ENCODE results near the gene NTRK2.

Gene NTRK2

DNA sequence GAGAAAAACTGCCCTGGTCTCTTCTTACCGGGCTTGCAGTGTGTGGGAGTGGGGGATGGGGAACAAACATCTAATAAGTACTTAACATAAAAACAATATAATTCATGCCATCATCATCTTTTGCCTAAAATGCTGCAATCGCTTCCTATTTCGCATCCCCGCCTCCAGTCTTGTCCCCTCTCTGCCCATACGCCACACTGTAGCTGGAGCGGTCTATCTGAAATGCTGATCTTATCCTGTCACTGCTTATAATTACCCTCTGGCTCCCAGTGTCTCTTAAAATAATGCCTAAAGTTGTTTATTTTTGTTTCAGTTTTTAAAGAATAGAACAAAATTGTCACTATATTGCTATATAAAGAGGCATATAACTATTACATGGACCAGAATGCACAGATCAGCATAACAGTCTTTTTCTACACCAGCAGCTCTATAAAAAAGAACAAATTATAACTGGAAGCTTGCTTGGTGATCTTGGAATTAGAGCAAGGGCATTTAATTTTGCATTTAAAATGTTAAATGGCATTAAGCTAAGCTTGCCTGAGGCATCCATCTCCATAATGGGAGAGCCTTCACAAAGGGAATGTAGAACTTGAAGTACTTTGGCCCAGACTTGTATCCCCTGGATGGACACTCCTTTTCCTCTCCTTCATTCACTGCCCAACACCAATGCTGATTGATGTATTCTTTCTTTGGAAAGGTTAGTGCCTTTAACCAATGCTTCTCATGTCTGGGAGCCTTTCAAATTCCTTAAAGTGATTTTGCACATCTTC lies 12.2 kb downstream of the NTRK2 start:
- Histone ChIP-seq H3K27me3 (ENCODE audit: control insufficient read depth, insufficient read depth, low read length, poor library complexity, severe bottlenecking) (no peaks in the 10 kb centered on the region), H3K36me3 (ENCODE audit: control insufficient read depth, insufficient read depth, low read length) (no peaks in the 10 kb centered on the region), H3K4me1 (ENCODE audit: control insufficient read depth, insufficient read depth, low read length) (peaks cover 5% of the 10 kb centered on the region), H3K27ac (ENCODE audit: insufficient read depth, low read depth, low read length, poor library complexity, severe bottlenecking) (no peak overlapping the region), H3K4me3 (ENCODE audit: insufficient read depth, low read depth, low read length) (no peak overlapping the region), H3K9me3 (ENCODE audit: control insufficient read depth, low read length) (no peaks in the 10 kb centered on the region)
- 96 to 97% methylated on average over 5 to 6 of the region's 6 CpGs for WGBS, 2 experiments

DNA sequence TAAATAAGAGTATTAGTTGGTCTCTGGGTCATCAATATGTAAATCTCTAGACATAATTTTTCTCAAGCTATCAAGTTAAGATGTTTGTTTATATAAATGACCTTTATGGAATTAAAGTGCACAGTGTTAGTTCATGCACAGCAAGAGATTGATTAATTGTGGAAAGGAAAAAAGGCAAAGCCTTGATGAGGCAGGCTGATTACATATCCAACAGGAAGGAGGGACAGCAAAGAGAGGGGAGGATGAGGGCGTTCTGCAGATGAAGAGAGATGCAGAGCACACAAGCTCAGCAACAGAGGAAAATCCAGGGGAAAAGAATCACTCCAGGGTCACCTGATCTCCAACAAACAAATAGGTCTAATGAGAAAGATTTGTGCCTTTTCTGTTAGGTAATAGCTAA lies 16.5 kb downstream of the NTRK2 start:
- no peak overlapping the region for H3K4me3 ChIP-seq (ENCODE audit: insufficient read depth, low read depth, low read length)

DNA sequence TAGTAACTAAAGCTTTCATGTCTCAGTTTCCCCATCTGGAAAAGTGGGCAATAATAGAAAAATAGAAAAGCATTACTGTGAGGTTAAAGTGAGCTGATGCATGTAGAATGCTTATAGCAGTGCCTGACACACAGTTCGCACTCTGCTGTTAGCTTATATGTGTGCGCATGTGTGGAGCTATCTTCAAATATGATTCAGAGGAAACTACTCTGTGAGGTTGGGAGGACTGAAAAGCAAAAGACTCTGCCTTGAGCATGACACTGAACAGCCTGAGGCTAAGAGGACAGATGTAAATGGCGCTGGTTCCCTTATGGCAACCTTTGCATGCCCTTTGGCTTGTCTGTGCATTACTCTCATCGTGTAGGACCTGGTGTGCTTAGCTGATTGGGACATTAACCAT lies 19.4 kb downstream of the NTRK2 start:
- no peaks in the 10 kb centered on the region for H3K4me1 ChIP-seq (ENCODE audit: control insufficient read depth, insufficient read depth, low read length)
- no peaks in the 10 kb centered on the region for H3K27me3 ChIP-seq (ENCODE audit: control insufficient read depth, insufficient read depth, low read length, poor library complexity, severe bottlenecking)
- 77 to 79% methylated on average over 4 of the region's 4 CpGs for WGBS, 2 experiments
- H3K4me3 ChIP-seq (ENCODE audit: insufficient read depth, low read depth, low read length): no peak overlapping the region
- H3K36me3 ChIP-seq (ENCODE audit: control insufficient read depth, insufficient read depth, low read length): no peaks in the 10 kb centered on the region
- no peaks in the 10 kb centered on the region for H3K9me3 ChIP-seq (ENCODE audit: control insufficient read depth, low read length)
- no peak overlapping the region for H3K27ac ChIP-seq (ENCODE audit: insufficient read depth, low read depth, low read length, poor library complexity, severe bottlenecking)

More for the DNA sequence above, 16.5 kb downstream of the NTRK2 start:
- H3K27ac ChIP-seq (ENCODE audit: insufficient read depth, low read depth, low read length, poor library complexity, severe bottlenecking): no peak overlapping the region
- H3K36me3 ChIP-seq (ENCODE audit: control insufficient read depth, insufficient read depth, low read length): no peaks in the 10 kb centered on the region
- H3K4me1 ChIP-seq (ENCODE audit: control insufficient read depth, insufficient read depth, low read length): no peaks in the 10 kb centered on the region
- H3K27me3 ChIP-seq (ENCODE audit: control insufficient read depth, insufficient read depth, low read length, poor library complexity, severe bottlenecking): no peaks in the 10 kb centered on the region
- 76 to 86% methylated on average over 1 of the region's 1 CpG for WGBS, 2 experiments
- H3K9me3 ChIP-seq (ENCODE audit: control insufficient read depth, low read length): no peaks in the 10 kb centered on the region

DNA sequence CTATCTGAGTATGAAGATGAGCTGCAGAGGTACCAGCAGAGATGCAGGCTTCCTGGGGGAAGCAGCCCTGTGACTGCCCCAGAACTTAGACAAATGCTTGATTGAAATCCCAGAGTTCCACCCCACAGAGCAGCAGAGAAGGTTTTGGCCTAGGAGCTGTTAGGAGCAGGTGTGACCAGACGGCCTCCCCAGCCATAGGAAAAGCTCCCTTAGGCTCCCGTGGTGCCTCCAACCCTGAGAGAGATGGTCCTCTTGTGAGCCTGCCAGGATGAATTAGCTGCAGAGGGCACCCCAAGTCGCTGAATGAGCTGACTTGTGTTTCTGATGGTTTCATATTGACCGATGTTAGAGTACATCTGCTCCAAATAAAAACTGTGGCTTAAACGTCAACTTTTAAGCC lies 22.1 kb downstream of the NTRK2 start:
- 92 to 93% methylated on average over 5 of the region's 5 CpGs for WGBS, 2 experiments
- no peaks in the 10 kb centered on the region for H3K4me1 ChIP-seq (ENCODE audit: control insufficient read depth, insufficient read depth, low read length)

DNA sequence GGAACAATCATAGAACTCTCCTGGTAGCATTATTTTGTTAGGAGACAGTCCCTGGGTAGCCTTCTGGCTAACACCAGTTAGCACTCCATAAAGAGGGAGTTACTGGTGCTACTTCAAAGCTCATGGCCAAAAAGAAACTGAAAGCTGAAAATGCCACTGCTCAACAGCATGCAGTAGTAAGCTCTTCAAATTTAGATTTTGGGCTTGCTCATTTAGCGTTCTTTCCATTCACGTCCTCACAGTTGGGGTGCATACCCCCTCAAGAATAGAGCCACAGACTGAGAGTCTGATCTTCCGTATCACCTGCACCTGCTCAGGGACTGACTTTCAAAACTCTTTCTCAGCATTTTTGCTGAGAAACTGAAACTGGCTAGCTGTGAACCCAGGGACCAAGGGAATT lies 24.7 kb downstream of the NTRK2 start:
- no peaks in the 10 kb centered on the region for H3K36me3 ChIP-seq (ENCODE audit: control insufficient read depth, insufficient read depth, low read length)
- H3K27me3 ChIP-seq (ENCODE audit: control insufficient read depth, insufficient read depth, low read length, poor library complexity, severe bottlenecking): no peaks in the 10 kb centered on the region
- H3K9me3 ChIP-seq (ENCODE audit: control insufficient read depth, low read length): no peaks in the 10 kb centered on the region
- H3K4me1 ChIP-seq (ENCODE audit: control insufficient read depth, insufficient read depth, low read length): no peaks in the 10 kb centered on the region
- H3K27ac ChIP-seq (ENCODE audit: insufficient read depth, low read depth, low read length, poor library complexity, severe bottlenecking): no peak overlapping the region
- no peak overlapping the region for H3K4me3 ChIP-seq (ENCODE audit: insufficient read depth, low read depth, low read length)
- 20 to 31% methylated on average over 3 of the region's 3 CpGs for WGBS, 2 experiments

More for the DNA sequence above, 22.1 kb downstream of the NTRK2 start:
- no peak overlapping the region for H3K4me3 ChIP-seq (ENCODE audit: insufficient read depth, low read depth, low read length)
- H3K27ac ChIP-seq (ENCODE audit: insufficient read depth, low read depth, low read length, poor library complexity, severe bottlenecking): no peak overlapping the region
- no peaks in the 10 kb centered on the region for H3K36me3 ChIP-seq (ENCODE audit: control insufficient read depth, insufficient read depth, low read length)
- H3K27me3 ChIP-seq (ENCODE audit: control insufficient read depth, insufficient read depth, low read length, poor library complexity, severe bottlenecking): no peaks in the 10 kb centered on the region
- no peaks in the 10 kb centered on the region for H3K9me3 ChIP-seq (ENCODE audit: control insufficient read depth, low read length)

DNA sequence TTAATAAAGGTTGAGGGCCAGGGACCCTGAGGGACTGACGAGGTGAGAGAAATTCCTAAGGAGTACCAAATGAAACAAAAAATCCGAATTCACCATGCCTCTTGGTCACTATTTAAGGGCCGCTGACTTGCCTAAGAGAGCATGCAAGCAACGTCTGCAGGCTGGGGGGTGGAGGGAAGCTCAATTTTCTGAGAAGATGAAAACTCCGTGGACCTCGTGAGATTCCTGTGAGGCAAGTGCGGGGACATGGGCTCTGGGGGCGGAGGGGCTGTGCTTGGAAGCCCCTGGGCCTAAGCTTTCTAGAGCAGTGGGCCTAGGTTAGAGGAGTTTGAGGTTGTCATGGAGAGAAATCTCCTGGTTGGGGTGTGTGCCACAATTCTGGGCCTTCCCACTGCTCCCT lies 27.5 kb downstream of the NTRK2 start:
- Histone ChIP-seq H3K27me3 (ENCODE audit: control insufficient read depth, insufficient read depth, low read length, poor library complexity, severe bottlenecking) (no peaks in the 10 kb centered on the region), H3K9me3 (ENCODE audit: control insufficient read depth, low read length) (no peaks in the 10 kb centered on the region), H3K36me3 (ENCODE audit: control insufficient read depth, insufficient read depth, low read length) (no peaks in the 10 kb centered on the region), H3K4me3 (ENCODE audit: insufficient read depth, low read depth, low read length) (no peak overlapping the region), H3K4me1 (ENCODE audit: control insufficient read depth, insufficient read depth, low read length) (peaks cover 4% of the 10 kb centered on the region), H3K27ac (ENCODE audit: insufficient read depth, low read depth, low read length, poor library complexity, severe bottlenecking) (no peak overlapping the region)
- WGBS, 2 experiments: 90 to 91% methylated on average over 8 of the region's 8 CpGs

DNA sequence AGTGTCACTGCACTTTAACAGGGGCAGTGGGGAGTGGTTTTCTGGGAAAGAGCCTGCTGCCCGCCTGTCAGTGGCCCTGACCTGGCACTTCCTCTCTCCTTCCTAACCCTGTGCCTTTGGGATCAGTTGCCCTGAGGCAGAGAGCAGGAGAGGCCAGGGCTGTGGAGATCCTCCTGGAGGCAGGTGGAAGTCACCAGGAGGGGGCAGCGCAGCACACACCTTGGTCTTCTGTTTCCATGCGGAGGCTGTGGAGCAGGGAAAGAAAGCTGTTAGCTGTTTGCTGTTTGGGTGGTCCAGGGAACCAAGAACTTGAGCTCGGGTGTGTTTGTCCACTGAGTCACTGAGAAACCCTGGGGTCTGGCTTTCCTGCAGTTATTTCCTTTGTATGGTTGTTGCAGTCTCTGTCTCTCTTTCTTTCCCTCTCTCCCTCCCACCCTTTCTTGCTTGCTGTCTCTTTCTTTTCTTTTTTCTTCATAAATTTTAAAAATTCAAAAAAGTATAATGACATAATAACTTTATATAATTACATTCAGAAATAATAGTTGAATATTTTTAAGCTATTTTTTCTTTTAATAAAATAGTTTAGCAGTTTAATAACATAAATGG lies 28.1 kb downstream of the NTRK2 start:
- Histone ChIP-seq H3K4me3 (ENCODE audit: insufficient read depth, low read depth, low read length) (no peak overlapping the region), H3K27ac (ENCODE audit: insufficient read depth, low read depth, low read length, poor library complexity, severe bottlenecking) (no peak overlapping the region), H3K27me3 (ENCODE audit: control insufficient read depth, insufficient read depth, low read length, poor library complexity, severe bottlenecking) (no peaks in the 10 kb centered on the region), H3K36me3 (ENCODE audit: control insufficient read depth, insufficient read depth, low read length) (no peaks in the 10 kb centered on the region), H3K9me3 (ENCODE audit: control insufficient read depth, low read length) (no peaks in the 10 kb centered on the region), H3K4me1 (ENCODE audit: control insufficient read depth, insufficient read depth, low read length) (peaks cover 4% of the 10 kb centered on the region)
- WGBS, 2 experiments: 11 to 23% methylated on average over 4 of the region's 4 CpGs

DNA sequence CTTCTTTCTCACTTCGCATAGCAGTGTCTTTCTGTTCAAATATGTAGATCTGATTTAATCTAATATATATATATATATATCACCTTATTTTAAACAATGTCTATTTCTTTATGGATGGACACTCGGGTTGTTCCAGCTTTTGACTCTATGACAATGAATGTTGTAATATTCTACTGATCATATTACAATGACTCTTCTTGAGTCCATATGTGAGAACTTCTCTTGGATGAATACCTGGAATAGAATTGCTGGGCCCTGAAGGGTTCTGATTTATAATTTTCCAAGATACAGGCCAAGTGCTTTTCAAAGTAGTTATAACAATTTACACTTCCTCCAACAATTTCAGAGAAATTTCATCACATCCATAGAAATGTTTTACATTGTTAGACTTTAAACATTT lies 28.8 kb downstream of the NTRK2 start:
- Histone ChIP-seq H3K9me3 (ENCODE audit: control insufficient read depth, low read length) (no peaks in the 10 kb centered on the region), H3K36me3 (ENCODE audit: control insufficient read depth, insufficient read depth, low read length) (no peaks in the 10 kb centered on the region), H3K27ac (ENCODE audit: insufficient read depth, low read depth, low read length, poor library complexity, severe bottlenecking) (no peak overlapping the region), H3K4me3 (ENCODE audit: insufficient read depth, low read depth, low read length) (no peak overlapping the region), H3K4me1 (ENCODE audit: control insufficient read depth, insufficient read depth, low read length) (peaks cover 4% of the 10 kb centered on the region), H3K27me3 (ENCODE audit: control insufficient read depth, insufficient read depth, low read length, poor library complexity, severe bottlenecking) (no peaks in the 10 kb centered on the region)
- WGBS, 2 experiments: no CpG with 5 or more reads among the region's 2 CpGs

DNA sequence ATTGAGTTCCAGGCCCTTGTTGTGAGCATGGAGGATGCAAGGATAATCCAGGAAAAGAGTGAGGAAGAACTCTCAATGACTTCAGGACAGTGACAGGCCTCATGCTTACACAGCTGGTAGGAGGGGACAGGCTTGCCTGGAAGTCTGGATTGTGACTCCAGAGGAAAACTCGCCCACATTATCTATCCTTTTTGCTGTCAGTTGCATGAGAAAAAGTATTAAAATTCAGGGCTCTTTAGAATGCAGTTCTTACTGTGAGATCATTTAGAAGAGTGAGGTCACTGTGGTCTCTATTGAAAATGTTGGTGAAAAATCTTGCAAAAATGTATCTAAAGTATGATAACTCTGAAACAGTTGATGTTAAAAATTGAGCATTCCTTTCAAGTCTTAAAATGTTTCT lies 30.5 kb downstream of the NTRK2 start:
- Histone ChIP-seq H3K9me3 (ENCODE audit: control insufficient read depth, low read length) (no peaks in the 10 kb centered on the region), H3K4me3 (ENCODE audit: insufficient read depth, low read depth, low read length) (no peak overlapping the region), H3K4me1 (ENCODE audit: control insufficient read depth, insufficient read depth, low read length) (peaks cover 7% of the 10 kb centered on the region), H3K27me3 (ENCODE audit: control insufficient read depth, insufficient read depth, low read length, poor library complexity, severe bottlenecking) (no peaks in the 10 kb centered on the region), H3K27ac (ENCODE audit: insufficient read depth, low read depth, low read length, poor library complexity, severe bottlenecking) (no peak overlapping the region), H3K36me3 (ENCODE audit: control insufficient read depth, insufficient read depth, low read length) (no peaks in the 10 kb centered on the region)
- 54 to 71% methylated on average over 1 of the region's 1 CpG for WGBS, 2 experiments

DNA sequence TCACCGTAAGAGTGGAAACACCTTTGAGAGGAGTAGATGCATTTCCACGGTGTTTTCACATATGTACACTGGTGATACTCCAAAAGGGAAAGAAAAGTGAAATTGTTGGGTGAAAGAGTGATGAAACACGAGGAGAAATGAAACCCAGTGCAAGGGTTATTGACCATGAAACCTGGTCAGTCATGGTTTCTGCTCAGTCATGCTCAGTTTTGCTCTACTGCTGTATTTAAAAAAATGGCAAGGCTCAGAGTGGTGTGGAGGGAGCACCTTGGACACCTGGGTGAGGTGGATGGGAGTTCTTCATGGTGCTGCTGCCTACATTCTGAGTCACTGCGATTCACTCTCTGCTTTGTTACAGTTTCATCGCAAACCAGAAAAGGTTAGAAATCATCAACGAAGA lies 32.3 kb downstream of the NTRK2 start:
- WGBS, 2 experiments: 94 to 98% methylated on average over 6 of the region's 6 CpGs
- no peak overlapping the region for H3K4me3 ChIP-seq (ENCODE audit: insufficient read depth, low read depth, low read length)
- H3K9me3 ChIP-seq (ENCODE audit: control insufficient read depth, low read length): no peaks in the 10 kb centered on the region
- no peaks in the 10 kb centered on the region for H3K27me3 ChIP-seq (ENCODE audit: control insufficient read depth, insufficient read depth, low read length, poor library complexity, severe bottlenecking)
- no peaks in the 10 kb centered on the region for H3K36me3 ChIP-seq (ENCODE audit: control insufficient read depth, insufficient read depth, low read length)
- no peak overlapping the region for H3K27ac ChIP-seq (ENCODE audit: insufficient read depth, low read depth, low read length, poor library complexity, severe bottlenecking)
- H3K4me1 ChIP-seq (ENCODE audit: control insufficient read depth, insufficient read depth, low read length): peaks cover 11% of the 10 kb centered on the region

All from ectodermal cell (in vitro differentiated cells).